T-helper 9 cell (primary cell): Measurements from ENCODE around the gene BOD1L2.

ENCODE experiments used
- DNase-seq: peaks from one replicate; pipeline ENCODE4 v3.0.0-alpha.2; 2020

BOD1L2 gene

DNA sequence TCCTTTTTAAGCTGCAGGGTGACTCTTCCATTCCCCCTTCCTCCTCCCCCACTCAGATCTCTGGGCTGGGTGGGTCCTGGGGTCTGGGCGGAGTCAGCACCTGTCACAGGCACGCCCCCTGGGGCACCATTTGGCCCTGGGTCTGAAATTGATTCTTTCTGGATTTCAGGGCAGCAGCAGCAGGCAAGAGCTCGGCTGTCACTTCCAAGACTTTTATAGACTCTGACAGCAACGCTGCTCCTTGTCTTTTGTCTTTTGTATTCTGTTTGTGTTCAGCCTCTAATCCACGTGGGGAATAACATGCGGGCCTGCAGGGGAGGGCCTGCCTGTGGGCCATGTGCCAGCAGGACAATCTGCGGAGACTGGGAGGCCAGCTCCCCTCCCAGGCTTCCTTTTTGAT, 3.9 kb downstream of the BOD1L2 start:
- DNase-seq = no peak

DNA sequence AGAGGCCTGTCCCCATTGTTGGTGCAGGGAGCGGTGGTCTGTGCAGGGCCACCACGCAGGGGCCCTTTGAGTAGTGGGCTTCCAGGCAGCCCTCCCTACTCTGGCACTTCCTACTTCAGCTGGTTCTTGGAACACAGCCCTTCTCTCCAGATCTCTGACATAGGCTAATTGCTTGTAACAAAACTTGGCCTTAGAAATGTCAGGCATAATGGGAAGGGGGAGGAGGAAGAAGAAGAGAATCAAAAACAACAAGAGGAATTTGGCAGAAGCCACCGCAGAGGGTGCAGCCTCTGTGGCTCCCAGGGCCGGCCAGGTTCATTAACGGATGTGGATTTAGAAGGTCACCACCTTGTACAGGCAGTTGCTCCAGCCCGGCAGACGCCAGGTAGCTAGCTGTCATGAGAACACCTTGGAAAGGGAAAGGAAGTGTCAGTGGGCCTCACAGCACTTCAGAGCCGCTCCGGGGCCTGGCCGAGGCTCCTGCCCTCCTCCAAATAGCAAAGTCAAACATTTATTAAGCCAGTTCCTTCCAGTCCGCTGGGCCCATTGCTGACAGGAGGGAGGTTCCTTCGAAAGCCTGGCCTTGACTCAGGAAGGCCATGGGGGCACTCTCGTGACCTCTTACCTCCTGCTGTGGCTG, 7.4 kb downstream of the BOD1L2 start:
- no peak for DNase-seq

DNA sequence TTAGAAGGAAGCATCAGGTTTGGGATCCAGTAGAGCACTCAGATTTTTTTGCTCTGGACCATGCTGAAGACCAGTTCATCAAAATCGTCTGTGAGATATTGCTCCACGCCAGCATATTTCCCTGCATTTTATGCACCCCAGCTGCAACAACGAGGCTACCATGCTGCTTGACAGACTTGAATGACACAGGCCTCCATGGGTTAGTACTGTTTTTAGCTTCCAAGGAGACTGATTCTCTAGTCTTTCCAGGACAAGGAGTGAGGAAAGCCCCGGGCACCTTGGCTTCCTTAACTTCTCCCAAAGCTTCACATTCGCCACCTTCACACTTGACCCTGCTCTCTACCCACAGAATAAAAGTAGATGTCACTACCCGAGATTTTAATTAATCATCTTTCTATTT, 17.5 kb downstream of the BOD1L2 start:
- no peak for DNase-seq

DNA sequence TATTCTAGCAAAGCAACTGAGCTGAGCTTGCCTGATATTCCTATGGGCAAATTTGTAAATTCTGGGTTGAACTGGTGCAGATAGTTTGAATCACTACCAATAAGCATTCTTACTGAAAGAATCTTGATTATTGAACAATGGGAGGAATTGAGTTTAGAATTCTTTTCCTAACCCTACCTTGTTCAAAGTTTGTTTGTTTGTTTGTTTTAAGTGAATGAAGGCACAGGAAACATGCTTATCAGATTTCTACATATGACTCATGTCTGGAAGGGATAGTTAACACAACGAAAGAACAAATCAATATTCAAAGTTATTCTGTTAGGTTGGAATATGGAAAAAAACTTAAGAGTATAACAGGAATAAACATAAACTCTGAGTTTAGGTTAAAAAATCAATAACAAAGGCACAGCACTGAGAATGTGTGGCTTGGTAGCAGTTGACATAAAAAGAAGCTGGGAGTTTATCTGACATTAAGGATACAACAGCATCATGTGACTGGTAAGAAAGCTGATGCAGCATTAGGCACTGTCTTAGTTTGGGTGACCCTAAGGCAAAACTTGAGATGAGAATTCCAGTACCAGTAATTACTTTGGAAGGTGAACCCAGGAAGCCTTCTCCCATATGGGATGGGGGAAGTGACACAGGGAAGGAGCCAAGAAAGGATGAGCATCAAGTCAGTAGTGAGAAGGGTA, 20.9 kb downstream of the BOD1L2 start:
- DNase-seq = no peak

DNA sequence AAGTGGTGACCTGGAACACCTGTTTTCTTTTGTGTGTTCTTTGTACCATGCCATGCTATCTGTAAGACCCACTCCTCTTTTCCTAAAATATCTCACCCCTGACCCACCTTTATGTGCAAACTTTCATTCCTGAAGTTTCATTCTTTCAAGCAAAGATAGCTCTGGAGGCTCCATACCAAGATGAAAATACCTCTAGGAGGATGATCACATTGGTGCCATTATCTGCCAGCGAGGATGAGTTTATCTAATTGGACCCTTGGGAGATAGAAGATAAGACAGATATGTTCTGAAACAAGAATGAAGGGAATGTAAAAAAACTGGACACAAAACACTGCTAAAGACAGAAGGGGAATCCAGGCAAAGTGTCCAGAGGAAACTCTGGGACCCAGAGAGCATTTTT, 24.1 kb downstream of the BOD1L2 start:
- DNase-seq = no peak

DNA sequence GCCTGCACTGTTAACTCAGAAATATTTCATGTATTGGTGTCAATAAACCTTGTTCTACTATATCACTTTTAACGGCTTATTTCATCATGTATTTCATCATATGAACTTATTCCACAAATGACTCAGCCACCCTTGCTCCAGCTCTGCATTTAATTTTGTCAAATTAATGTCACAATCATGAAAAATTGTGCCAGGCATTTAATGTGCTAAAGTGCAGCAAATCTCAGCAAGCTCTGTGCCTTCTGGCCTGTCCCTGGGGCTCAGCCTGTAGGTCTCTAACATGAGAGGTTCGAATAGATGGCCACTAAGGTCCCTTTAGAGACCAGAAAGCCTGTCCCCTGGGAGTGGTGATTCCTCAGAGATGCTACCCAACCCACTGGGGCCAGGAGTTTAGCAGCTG, 28.6 kb downstream of the BOD1L2 start:
- no peak for DNase-seq

DNA sequence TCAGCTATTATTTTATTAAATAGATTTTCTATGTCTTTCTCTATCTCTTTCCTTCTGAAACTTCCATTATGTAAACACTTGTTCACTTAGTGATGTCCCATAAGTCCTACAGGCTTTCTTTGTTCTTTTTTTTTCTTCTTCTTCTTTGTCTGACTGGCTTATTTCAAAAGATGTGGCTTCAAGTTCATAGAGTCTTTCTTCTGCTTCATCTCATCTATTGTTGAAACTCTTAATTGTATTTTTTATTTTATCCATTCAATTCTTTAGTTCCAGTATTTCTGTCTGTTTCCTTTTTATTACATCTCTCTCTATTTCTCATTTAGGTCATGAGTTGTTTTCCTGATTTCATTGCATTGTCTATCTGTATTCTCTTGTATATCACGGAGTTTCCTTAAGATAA, 38.5 kb downstream of the BOD1L2 start:
- no peak for DNase-seq

DNA sequence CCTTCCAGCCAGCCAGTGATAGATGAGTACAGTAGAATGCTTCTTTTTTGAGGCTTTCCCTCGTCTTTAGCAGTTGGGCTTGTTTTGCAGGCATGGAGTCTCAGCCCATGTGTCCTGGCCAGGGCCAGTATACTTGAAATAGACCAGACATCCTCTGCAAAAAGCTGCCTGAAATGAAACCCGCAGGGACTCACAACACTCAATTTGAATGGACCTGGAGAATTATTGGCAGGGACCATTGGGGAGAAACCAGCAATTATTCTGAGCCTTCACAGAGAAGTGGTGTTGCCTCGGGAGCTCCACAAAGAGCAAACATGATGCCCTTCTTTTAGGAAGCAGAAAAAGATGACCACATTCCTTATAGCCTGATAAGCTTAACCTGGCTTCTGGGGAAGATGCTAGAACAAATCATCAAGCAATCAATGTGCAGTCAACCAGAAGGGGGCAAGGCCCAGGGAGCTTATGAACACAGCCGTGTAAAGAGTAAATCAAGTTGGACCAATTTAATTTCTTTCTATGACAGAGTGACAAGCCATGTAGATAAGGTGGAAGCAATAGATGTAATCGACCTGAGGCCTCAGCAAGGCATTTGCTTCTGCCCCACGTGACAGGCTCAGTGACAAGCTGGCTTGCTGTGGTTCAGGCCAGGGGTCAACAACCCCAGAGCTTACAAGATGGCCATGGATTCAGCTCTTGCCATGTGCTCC, 42.1 kb downstream of the BOD1L2 start:
- no peak for DNase-seq

DNA sequence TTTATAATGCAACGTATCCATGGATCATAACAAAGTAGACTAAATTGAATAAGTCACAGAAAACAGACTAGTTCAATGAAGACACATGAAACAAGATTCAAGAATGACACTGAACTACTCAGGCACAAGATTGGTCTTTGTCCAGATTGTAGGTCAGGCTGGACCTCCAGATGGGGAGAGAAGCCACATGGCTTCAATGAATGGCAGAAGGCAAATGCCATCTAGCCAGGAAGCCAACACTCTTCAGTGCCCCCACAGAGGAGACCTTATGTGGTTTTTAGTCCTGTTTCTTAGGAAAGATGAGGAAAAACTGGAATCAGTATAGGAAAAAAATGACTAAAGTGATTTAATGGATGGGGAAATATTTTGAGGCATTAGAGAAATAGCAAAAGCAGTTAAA, 43.1 kb downstream of the BOD1L2 start:
- DNase-seq = no peak

DNA sequence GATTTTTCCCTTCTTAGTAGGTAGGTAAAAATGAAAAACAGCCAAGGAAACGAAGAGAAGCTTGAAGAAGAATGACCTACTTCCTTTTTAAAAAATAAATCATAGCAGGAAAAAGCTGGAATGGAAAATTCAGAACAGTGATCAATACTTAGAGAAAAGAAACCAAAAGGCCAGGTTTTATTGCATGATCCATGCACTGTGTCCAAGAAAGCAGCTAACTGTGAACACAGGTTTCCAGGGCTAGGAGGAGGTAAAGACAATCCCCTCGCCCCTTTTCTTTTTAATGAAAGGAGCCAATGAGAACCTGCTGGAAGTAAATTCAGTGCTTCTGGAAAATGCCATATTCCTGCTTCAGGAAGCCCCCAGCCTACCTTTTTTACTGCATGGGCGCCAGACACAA, 47.2 kb downstream of the BOD1L2 start:
- no peak for DNase-seq

DNA sequence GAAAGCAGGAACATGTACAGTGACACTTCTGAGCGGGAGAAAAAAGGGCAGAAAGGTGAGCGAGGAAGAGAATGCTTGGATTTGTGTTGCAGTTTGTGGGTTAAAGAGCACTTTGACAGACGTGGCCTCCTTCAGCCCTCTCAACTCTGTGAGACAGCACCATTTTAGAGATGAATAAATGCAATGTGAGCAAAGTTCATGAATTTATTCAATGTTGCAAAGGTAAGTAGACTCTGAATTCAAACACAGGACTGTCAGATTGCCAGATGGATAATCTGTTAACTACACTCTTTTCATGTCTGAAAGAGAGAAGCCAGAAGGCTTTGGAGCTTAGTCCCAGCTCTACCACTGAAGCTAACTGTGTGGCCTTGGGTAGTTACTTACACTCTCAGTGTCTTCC, 47.7 kb downstream of the BOD1L2 start:
- no peak for DNase-seq

DNA sequence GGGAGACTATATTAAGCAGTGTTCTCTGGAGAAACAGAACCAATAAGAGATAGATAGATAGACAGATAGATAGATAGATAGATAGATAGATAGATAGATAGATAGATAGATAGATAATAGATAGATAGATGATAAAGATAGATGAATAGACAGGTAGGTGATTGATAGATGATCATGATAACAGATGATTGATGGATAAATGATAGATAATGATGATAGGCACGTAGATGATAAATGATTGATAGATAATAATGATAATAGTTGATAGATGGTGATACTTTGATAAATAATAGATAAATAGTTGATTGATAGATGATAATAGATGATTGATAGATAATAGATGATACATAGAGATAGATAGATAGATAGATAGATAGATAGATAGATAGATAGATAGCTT, 48.5 kb downstream of the BOD1L2 start:
- DNase-seq = no peak

DNA sequence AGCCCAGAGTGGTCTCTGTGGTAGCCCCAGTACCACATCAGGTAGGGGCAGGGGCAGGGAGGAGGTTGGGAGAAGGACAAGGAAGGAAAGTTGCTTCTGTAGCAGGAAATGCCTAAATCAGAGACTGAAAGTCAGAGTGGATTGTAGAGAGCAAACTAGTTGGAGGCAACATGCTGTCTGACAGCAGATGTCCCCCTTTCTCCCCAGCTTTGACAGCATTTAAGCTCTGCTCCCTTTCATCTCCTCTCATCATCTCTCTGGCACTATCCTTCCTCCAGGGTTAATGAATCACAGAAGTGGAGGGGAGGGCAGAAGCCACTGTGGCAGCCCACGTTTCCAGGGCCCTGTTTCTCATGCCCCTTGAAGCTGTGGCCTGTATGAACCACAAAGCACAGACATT, 50.4 kb downstream of the BOD1L2 start:
- DNase-seq = no peak

DNA sequence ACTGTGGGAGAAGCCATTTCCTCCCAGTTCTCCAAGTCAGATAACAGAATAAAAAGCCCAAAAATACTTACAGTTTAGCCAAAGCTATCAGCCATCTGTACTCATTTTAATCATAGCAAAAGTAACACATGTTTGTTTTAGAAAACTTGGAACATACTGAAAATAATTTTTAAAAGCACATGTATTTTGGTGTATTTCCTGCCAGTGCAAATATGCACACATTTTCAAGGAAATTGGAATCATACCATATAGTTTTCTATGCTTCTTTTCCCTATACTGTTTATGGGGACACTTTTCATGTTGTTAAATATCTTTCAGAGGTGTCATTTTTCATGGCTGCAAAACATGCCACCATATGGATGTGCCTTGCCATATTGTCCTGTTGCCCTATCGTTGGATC, 51.2 kb downstream of the BOD1L2 start:
- DNase-seq = no peak
